Measurements from ENCODE around the gene FCHSD2.
"Not testable (repeated sequence)": the region's sequence is repeated elsewhere in the genome, so short reads cannot be mapped to it uniquely, and the experiment has no call there.

The FCHSD2 gene

DNA sequence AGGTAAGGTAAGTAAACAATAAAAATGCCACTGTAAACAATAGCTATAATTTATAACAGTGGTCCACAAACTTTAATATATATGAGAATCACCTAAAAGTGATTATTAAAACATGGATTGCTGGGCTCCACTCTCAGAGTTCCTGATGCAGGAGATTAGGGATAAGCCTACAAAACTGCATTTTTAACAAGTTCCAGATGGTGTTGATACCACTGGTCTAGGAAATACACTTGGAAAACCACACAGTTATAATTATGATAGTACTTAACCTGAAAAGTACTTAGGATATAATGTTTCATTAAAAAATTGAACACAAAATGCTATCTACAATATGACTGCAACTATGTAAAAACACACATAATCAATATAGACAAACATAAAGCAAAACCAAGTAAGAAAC, 20.4 kb downstream of the FCHSD2 start:
- DNase-seq (ENCODE audit: low read depth), result no peak

GRCh38 chr11:73117071-73117470, 25.0 kb downstream of the FCHSD2 start:
- no peak for DNase-seq (ENCODE audit: low read depth)

DNA sequence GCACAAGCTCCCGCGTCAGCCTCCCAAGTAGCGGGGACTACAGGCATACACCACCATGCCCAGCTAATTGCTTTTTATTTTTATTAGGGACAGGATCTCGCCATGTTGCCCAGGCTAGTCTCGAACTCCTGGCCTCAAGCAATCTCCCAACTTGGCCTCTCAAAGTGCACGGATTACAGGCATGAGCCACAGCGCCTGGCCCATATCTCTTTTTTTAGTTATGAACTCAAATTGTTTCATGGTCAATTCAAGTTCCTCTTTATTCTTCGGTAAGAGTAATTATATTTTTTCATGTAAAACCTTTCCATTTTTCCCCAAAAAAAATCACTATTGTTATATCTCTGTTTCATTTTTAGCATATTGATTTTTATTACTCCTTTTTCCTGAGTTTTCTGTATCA, 25.5 kb downstream of the FCHSD2 start:
- DNase-seq (ENCODE audit: low read depth), result no peak

DNA sequence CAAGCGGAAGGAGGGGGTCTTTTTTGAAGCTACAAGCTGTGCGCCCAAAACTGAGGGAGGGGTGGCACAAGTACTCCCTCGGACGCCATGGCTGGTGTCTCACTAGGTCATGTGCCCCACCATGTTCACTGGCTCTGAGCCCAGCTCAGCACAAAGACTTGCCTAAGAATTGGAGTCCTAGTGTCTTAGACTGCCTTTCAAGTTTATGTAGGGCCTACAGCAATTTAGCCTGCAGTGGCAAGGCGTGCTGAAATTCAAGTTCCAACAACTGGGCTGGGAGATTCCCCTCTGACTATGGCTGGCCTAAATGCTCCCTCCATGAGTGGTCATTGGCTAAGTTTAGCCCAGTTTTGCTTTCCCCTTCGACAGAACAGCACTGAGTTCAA, 27.3 kb downstream of the FCHSD2 start:
- DNase-seq (ENCODE audit: low read depth), result no peak

DNA sequence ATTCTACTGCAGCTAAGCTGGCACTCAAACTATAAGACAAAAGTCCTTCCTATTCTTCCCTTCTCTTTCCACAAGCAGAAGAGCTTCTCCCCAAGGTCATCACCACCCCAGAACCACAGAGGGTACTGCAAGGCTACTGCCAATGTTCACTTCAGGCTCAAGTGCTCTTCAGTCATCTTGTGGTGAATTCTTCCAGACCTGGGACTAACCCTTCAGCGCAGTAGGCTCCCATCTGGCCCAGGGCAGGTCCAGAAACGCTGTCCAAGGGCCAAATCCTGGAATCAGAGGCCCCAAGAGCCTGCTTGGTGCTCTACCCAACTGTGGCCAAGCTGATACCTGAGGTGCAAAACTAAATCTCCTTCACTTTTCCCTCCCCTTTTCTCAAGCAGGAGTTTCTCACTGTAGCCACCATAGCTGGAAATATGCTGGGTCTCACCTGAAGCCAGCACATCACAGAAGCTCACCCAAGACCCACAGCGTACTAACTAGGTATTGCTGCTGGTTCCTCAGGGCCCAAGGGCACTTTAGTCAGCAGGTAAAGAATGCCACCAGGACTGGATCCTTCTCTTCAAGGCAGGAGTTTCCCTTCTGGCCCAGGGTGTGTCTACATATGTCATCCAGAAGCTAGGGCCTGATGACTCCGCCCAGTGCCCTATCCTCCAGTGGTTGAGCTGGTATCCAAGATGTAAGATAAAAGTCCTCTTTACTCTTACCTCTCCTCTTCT, 27.8 kb downstream of the FCHSD2 start:
- DNase-seq (ENCODE audit: low read depth), result no peak

DNA sequence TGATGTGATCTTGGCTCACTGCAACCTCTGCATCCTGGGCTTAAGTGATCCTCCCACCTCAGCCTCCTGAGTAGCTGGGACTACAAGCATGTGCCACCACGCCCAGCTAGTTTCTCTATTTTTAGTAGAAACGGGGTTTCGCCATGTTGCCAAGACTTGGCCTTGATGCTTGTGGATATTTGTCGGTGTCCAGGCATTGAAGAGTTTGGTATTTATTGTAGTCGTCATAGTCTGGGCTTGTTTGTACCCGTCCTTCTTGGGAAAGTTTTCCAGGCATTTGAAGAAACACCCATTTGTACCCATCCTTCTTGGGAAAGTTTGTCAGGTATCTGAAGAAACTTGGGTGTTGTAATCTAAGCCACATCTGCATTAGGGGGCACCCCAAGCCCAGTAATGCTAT, 28.7 kb downstream of the FCHSD2 start:
- DNase-seq (ENCODE audit: low read depth), result no peak

DNA sequence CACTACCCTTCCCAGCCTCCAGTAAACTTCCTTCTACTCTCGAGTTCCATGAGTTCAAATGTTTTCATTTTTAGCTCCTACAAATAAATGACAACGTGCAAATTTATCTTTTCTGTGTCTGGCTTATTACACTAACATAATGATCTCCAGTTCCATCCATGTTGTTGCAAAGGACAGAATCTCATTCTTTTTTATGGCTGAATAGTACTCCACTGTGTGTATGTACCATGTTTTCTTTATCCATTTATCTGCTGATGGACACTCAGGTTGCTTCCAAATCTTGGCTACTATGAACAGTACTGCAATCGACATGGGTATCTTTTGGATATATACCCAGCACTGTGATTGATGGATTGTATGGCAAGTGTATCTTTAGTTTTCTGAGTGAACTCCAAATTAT, 34.5 kb downstream of the FCHSD2 start:
- no peak for DNase-seq (ENCODE audit: low read depth)

DNA sequence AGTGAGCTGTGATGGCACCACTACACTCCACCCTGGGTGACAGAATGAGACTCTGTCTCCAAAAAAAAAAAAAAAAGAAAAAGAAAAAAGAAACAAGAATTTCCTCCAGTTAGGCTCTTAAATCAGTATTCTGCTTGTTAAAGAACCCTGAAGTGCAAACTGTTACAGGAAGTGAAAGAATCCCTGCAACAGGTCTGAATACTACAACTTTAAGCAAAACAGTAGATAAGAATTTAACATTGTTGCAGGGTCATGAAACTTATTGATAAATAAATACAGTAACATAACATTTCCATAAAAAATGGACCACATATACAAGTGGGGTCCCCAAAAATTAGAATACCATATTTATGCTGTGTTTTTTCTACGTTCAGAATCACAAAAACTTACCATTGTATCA, 35.8 kb downstream of the FCHSD2 start:
- no peak for DNase-seq (ENCODE audit: low read depth)

DNA sequence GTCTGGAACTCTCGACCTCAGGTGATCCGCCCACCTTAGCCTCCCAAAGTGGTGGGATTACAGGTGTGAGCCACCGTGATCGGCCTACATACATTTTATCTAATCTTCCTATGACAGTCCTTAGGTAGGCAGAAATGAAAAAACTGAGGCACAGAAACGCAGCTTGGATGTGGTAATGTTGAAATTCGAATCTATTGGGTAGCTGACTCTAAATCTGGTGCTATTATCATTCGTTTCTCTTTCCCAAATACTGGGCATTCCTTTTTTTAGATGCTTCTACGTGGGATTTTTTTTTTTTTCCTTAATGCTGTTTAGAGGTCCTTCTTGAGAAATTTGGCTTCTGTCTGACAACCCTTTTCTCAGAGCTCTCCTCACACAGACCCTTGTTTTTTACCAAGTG, 41.5 kb downstream of the FCHSD2 start:
- DNase-seq (ENCODE audit: low read depth), result no peak

DNA sequence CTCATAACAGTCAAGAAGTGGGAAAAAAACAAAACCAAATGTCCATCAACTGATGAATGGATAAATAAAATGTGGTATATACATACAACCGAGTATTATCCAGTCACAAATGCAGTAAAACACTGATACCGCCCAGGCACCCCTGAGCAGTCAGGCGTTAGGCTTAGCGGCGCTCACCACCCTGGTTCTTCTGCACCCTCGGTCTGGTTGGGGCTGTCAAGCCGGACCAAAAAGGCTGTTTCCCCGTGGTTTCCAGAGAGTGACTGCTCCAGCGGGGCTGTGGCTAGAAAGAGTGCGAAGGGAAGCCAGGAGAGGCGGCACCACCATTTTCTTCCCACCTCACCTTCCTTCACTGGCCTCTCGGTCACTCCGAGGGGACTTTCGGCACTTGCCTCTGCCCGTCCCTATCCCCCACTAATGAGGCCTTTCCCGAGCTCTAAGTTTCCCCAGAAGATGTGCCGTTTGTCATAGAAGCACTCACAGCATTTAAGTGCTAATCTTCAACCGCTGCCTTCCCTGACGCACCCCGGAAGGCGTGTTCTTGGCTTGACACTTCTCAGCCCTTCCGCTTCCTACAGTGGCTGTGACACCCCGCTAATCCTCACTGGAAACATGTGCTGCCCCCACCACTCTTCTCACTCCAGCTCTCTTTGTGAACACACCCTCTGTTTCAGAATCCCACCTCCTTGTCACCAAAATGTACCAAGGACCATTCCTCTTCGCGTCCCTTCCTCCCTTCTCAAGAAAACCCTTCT, 42.4 kb downstream of the FCHSD2 start:
- DNase-seq (ENCODE audit: low read depth), result no peak

DNA sequence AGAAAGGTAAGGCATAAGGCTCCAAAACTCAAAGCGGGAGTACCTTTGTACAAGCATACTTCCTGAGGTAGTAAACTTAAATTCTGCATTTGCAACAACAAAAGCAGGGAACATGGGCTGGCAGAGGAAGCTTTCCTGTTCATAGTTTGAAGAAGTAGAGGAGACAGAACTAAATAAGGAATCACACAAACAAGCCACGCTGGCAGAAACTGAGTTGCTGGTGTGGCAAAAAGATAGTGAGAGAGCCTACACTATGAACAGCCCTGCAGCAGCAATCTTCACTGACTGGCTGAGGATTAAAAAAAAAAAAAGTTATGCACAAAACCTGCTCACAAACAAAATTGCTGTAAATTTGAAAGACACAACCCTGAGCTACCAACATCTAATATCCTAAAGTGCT, 46.5 kb downstream of the FCHSD2 start:
- no peak for DNase-seq (ENCODE audit: low read depth)

GRCh38 chr11:73091521-73092305, 50.4 kb downstream of the FCHSD2 start:
- DNase-seq (ENCODE audit: low read depth), result no peak

- DNase-seq (ENCODE audit: low read depth), result no peak
These were observed 54.4 kb downstream of the FCHSD2 start for GRCh38 chr11:73087730-73088129.

DNA sequence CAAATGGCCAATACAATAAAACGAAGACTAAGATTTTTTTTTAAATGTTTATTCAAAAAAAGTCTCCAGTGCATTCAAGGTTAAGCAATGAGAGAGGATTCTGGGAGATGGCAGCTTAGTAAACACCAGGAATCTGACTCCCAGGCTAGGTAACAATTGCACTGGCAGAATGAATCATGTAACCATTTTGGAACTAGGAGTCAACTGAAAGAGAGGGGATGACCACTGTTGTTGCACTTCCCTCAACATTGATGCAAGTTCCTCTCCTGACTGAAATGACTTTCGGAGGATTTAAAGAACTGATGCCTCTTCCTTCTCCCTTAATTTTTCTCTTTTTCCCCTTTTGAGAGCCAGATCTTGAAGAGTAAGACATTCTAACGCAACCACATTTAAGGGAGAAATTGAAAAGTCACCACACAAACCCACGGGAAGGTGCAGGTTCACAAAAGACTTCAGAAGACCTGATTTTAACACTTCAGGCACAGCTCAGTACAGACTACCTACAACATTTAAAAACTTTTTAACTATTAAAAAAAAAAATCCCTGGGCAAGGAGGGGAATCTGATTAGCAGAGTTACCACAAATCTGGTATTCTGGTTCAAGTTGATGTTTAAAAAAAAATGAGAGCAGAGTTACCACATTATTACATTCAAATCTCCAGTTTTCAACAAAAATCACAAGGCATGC, 56.8 kb downstream of the FCHSD2 start:
- no peak for DNase-seq (ENCODE audit: low read depth)

- no peak for DNase-seq (ENCODE audit: low read depth)
These were observed 63.5 kb downstream of the FCHSD2 start for GRCh38 chr11:73078631-73079030.

DNA sequence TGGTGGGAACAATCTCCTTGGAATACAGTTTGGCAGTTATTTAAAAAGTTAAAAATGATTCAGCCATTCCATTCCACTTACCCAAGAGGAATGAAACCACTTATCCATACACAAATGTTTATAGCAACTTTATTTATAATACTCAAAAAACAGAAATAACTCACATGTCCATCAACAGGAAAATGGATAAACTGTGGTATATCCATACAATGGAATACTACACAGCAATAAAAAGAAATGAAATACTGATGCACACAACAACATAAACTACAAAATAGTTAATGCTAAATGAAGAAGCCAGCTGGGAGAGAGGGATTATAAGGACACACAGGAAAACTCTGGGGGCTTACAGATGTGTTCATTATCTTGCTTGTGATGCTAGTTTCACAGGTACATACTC, 64.7 kb downstream of the FCHSD2 start:
- DNase-seq (ENCODE audit: low read depth), result no peak

GRCh38 chr11:73074319-73074718, 67.8 kb downstream of the FCHSD2 start:
- DNase-seq (ENCODE audit: low read depth), result no peak

DNA sequence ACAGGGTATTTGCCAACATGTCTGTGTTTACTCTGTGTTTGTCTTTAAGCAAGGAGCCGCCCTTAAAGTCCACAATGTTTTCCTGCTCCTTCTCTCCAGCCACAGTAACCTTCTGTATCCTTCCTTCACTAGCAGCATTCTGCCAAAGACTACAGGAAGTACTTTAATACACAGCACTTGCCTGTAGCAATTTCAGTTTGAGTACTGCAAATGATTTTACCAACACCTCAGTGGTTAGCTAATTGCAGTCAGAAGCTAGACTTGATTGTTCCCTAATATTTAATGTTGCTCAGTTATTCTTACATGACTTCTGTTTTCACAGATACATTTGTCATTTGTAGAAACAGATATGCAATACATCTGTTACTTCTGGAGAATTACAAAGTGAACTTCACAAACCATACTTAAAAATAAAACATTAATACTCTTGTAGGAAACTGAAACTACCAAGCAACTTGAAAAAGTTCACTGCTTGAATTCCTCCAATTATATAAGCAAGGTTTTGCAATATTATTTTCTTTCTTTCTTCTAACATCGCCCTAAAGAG, 69.1 kb downstream of the FCHSD2 start:
- no peak for DNase-seq (ENCODE audit: low read depth)

DNA sequence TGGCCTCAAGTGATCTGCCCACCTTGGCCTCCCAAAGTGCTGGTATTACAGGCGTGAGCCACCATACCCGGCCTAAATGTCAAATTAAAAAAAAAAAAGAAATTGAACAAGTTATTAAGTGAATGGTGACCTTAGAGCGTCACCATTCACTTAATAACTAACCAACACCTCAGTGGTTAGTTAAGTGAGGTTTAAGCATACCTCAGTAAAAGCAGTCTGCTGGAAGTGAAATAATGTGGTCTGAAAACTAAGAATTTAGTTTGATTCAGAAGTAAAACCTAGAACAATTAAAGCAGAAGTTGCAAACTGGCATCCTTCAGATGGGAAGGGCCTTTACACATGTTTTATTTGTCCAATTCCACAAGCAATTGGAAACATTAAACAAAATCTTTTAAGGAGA, 71.5 kb downstream of the FCHSD2 start:
- DNase-seq (ENCODE audit: low read depth), result no peak

DNA sequence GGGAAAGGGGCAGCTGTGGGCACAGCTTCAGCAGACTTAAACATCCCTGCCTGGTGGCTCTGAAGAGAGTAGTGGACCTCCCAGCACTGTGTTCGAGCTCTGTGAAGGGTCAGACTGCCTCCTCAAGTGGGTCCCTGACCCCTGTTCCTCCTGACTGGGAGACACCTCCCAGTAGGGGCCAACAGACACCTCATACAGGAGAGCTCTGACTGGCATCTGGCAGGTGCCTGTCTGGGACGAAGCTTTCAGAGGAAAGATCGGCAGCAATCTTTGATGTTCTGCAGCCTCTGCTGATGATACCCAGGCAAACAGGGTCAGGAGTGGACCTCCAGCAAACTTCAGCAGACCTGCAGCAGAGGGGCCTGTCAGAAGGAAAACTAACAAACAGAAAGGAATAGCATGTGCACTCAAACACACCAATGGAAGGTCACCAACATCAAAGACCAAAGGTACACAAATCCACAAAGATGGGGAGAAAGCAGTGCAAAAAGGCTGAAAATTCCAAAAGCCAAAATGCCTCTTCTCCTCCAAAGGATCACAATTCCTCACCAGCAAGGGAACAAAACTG, 80.2 kb downstream of the FCHSD2 start:
- DNase-seq (ENCODE audit: low read depth), result not testable (repeated sequence)

GRCh38 chr11:73061434-73061833, 80.7 kb downstream of the FCHSD2 start:
- not testable (repeated sequence) for DNase-seq (ENCODE audit: low read depth)

GRCh38 chr11:73059915-73060314, 82.2 kb downstream of the FCHSD2 start:
- DNase-seq (ENCODE audit: low read depth), result no peak

Measured in HS-5 (cell line).